HG02884 (cell line): Measurements from ENCODE around the gene TEX9.
A peak's percentile ranks its signal among the peaks of the same experiment; 100 is the strongest.

Source experiments
- ATAC-seq: cut with Tn5 transposase; IDR thresholded peaks from one replicate; pipeline ENCODE4 v1.9.1; 2021; ENCODE audit warnings: mild to moderate bottlenecking, moderate library complexity; ENCODE audit not compliant: unreplicated experiment

Gene TEX9

DNA sequence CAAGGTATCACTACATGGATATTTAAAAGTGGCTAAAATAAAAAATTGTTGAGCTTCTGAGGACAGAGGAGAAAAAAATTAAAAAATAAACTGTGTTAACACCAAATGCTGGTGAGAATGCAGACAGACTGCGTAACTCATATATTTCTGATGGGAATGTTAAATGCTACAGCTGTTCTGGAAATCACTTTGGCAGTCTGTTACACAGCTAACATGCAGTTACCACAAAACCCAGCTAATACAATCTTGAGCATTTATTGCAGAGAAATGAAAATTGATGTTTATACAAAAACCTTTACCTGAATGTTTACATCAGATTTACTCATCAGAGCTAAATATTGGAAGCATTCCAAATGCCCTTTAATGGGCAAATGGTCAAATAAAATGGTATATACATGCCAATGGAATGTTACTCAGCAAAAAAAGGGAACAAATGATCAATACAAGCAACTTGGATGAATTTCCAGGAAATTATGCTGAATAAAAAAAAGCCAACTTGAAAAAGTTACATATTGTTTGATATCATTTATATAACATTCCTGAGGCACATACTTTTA lies 75.1 kb downstream of the TEX9 start:
- ATAC-seq = no peak

- no peak for ATAC-seq
Observed at GRCh38 chr15:56442354-56442753, 77.1 kb downstream of the TEX9 start.

- no peak for ATAC-seq
Observed at GRCh38 chr15:56445746-56446145, 80.5 kb downstream of the TEX9 start.

GRCh38 chr15:56454836-56455235 lies 89.6 kb downstream of the TEX9 start:
- no peak for ATAC-seq

DNA sequence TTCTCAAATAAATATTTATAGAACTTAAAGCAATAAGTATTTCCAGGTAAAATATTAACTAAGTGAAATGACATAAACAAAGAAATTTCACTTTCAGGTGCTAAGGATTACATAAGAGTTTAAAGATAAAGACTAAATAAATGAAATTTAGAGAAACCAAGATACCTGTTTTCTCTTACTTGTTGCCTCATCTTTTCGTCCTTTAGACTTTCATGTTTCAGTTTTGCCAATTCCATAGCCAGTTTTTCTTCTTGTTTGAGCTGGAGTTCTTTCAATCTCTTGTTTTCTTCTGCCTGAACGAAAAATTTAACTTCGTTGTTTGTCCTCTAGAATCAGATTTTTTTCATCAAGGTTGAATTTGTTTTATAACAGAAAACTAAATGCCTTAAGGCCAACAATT lies 91.0 kb downstream of the TEX9 start:
- ATAC-seq = no peak

- no peak for ATAC-seq
Observed at GRCh38 chr15:56459096-56459495, 93.9 kb downstream of the TEX9 start.

- ATAC-seq = no peak
Observed at GRCh38 chr15:56460071-56460470, 94.8 kb downstream of the TEX9 start.

DNA sequence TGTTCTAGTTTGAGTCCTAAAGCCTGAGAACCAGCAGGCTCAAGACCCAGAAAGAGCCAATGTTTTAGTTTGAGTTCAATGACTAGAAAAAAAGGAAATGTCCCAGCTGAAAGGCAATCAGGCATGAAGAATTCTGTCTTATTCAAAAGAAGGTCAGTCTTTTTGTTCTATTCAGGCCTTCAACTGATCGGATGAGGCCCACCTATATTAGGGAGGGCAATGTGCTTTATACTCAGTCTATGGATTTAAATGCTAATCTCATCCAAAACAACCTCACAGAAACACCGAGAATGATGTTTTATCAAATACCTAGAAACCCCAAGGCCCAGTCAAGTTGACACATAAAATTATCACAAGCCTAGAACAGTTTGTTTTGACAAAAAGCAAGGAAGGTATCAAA lies 95.7 kb downstream of the TEX9 start:
- ATAC-seq = no peak

- ATAC-seq = peak; percentile 98
Observed at GRCh38 chr15:56464893-56465520, 99.8 kb downstream of the TEX9 start, which contains the start of gene MNS1. Gene MNS1 (minus strand): TSS chr15:56465137. CDS start chr15:56464972, 165 bp downstream.

DNA sequence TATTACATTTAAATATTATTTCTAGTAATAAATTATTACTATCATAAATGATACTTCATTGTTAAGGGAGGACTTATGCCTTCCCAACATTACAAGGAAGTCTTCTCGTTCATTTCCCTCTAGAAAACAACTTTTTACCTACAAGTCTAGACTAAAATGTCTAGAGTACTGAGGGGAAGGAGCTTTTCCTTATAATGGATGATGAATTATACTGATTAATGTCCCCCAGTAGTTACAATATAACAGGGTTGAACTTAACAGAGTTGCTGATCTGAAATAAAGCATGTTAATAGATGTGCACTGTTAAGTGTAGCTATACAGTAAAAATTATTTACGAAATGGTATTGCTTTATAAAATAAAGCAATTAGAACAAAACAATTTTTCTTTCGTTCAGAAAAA lies 102.4 kb downstream of the TEX9 start:
- no peak for ATAC-seq

DNA sequence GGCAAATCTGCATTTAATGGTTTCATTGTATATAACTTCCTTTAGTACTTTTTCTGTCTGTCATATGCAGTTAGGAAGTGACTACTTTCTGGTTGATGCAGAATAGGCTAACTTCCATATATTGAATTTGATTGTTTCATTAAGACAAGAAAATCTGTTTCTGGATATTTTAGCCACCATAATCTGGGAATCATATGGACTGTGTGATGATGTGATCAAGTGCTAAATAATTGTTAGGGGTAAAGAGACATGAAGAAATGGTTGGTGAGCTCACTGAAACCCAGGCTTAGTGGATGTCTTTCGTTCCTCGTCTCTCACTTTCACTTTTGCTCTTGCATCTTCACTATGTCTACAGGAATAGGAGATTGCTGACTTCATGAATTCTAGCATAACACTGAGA lies 103.2 kb downstream of the TEX9 start:
- no peak for ATAC-seq

GRCh38 chr15:56469483-56469882 lies 104.3 kb downstream of the TEX9 start:
- no peak for ATAC-seq

GRCh38 chr15:56471440-56472069 lies 106.3 kb downstream of the TEX9 start:
- no peak for ATAC-seq

DNA sequence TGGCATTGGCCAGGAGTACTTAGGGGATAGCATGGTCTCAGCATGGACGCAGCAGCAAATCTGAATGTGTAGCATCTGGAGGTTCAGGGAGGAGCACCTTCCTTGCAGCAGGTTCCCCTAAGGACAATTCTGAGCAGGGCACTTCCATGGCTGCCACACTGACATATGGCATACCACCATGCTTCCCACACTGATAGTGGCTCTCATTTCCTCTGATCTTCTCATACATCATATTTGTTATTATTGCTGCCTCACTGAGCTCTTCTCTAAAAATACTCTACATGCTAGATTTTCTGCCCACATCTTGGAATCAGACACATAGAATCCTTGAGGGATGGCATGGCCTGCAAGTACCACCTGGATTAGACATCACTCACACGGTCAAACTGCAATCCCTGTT lies 107.1 kb downstream of the TEX9 start:
- no peak for ATAC-seq

- ATAC-seq = no peak
Observed at GRCh38 chr15:56473017-56473416, 107.8 kb downstream of the TEX9 start.

GRCh38 chr15:56475351-56475750 lies 110.1 kb downstream of the TEX9 start:
- no peak for ATAC-seq
